ENCODE data around the gene RAB9A. TPM values are rescaled to one million over a fixed set of nuclear protein-coding genes. Genes with fewer than 3 reads are reported as not detected.

Gene RAB9A
- total RNA-seq, 1 donor from 2014 or later = 17.6 TPM

DNA sequence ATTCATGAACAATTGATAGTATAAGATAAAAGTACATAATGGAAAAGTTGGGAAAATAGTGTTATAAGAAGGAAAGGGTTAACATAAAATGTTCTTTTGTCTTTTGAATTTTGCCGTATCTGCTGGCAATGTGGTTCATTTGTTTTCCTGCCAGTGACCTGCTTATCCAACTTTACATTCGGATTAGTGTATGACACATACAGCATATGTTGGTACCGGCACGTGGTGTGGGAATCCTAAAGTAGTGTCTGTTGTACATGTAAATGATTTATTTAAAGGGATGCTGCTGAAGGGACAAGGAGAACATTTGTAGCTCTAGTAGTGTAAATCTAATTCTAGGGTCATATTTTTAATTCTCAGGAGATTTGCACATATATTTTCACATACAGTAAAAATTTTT is 11.5 kb downstream of the RAB9A start:
- peaks cover 14% of the 10 kb centered on the region for H3K9me3 Mint-ChIP-seq (ENCODE audit: low read depth)
- TF ChIP-seq, protein P1, sequence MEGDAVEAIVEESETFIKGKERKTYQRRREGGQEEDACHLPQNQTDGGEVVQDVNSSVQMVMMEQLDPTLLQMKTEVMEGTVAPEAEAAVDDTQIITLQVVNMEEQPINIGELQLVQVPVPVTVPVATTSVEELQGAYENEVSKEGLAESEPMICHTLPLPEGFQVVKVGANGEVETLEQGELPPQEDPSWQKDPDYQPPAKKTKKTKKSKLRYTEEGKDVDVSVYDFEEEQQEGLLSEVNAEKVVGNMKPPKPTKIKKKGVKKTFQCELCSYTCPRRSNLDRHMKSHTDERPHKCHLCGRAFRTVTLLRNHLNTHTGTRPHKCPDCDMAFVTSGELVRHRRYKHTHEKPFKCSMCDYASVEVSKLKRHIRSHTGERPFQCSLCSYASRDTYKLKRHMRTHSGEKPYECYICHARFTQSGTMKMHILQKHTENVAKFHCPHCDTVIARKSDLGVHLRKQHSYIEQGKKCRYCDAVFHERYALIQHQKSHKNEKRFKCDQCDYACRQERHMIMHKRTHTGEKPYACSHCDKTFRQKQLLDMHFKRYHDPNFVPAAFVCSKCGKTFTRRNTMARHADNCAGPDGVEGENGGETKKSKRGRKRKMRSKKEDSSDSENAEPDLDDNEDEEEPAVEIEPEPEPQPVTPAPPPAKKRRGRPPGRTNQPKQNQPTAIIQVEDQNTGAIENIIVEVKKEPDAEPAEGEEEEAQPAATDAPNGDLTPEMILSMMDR (IDR thresholded peaks at IDR 0.05; ENCODE audit: unreplicated experiment) = no peak
- H3K4me1 Mint-ChIP-seq (ENCODE audit: low read depth) = peaks cover 8% of the 10 kb centered on the region
- no peak overlapping the region for H3K4me3 Mint-ChIP-seq (ENCODE audit: low read depth)
- no peak for DNase-seq (ENCODE audit: low spot score, unreplicated experiment)
- H3K27me3 Mint-ChIP-seq = no peaks in the 10 kb centered on the region
- H3K27ac Mint-ChIP-seq = no peak overlapping the region
- peaks cover 4% of the 10 kb centered on the region for H3K36me3 Mint-ChIP-seq (ENCODE audit: insufficient read depth)

GRCh38 chrX:13702111-13702789 is 13.3 kb downstream of the RAB9A start:
- peaks cover 13% of the 10 kb centered on the region for H3K9me3 Mint-ChIP-seq (ENCODE audit: low read depth)
- H3K36me3 Mint-ChIP-seq (ENCODE audit: insufficient read depth) = peaks cover 3% of the 10 kb centered on the region
- H3K27ac Mint-ChIP-seq = no peak overlapping the region
- no peaks in the 10 kb centered on the region for H3K27me3 Mint-ChIP-seq
- H3K4me1 Mint-ChIP-seq (ENCODE audit: low read depth) = peaks cover 8% of the 10 kb centered on the region
- no peak for DNase-seq (ENCODE audit: low spot score, unreplicated experiment)
- no peak overlapping the region for H3K4me3 Mint-ChIP-seq (ENCODE audit: low read depth)
- TF ChIP-seq, protein P1 (IDR thresholded peaks at IDR 0.05; ENCODE audit: unreplicated experiment) = no peak

DNA sequence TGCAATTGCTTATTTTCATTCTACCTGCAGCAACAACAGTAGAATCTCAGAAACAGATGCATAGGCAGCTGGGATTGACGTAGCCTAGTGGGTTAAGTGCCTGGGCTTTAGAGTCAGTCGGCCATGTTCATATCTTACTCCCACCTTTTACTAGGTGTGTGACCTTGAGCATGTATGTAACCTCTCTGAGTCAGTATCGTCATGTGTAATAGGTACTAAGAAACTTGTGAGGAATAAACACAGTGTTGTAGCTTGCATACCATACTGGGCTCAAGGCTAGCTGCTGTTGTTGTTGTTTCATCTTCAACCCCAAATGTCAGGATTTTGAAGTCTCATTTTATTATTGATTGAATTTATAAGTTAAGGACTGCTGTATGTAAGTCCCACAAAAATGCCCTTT is 14.2 kb downstream of the RAB9A start:
- H3K9me3 Mint-ChIP-seq (ENCODE audit: low read depth) = peaks cover 12% of the 10 kb centered on the region
- H3K27me3 Mint-ChIP-seq = no peaks in the 10 kb centered on the region
- no peak overlapping the region for H3K4me3 Mint-ChIP-seq (ENCODE audit: low read depth)
- DNase-seq (ENCODE audit: low spot score, unreplicated experiment) = no peak
- peaks cover 8% of the 10 kb centered on the region for H3K4me1 Mint-ChIP-seq (ENCODE audit: low read depth)
- no peak overlapping the region for H3K27ac Mint-ChIP-seq
- TF ChIP-seq, protein P1 (IDR thresholded peaks at IDR 0.05; ENCODE audit: unreplicated experiment) = no peak
- H3K36me3 Mint-ChIP-seq (ENCODE audit: insufficient read depth) = peaks cover 5% of the 10 kb centered on the region

- Mint-ChIP-seq H3K27ac (no peak overlapping the region), H3K27me3 (no peaks in the 10 kb centered on the region), H3K36me3 (ENCODE audit: insufficient read depth) (peaks cover 5% of the 10 kb centered on the region), H3K9me3 (ENCODE audit: low read depth) (peaks cover 12% of the 10 kb centered on the region), H3K4me3 (ENCODE audit: low read depth) (no peak overlapping the region), H3K4me1 (ENCODE audit: low read depth) (peaks cover 8% of the 10 kb centered on the region)
- DNase-seq (ENCODE audit: low spot score, unreplicated experiment) = no peak
- TF ChIP-seq, protein P1 (IDR thresholded peaks at IDR 0.05; ENCODE audit: unreplicated experiment) = no peak
Observed at GRCh38 chrX:13703589-13703988, 14.7 kb downstream of the RAB9A start.

GRCh38 chrX:13711141-13711540 is 22.2 kb downstream of the RAB9A start:
- Mint-ChIP-seq H3K27ac (peak overlapping the region; percentile 33), H3K9me3 (ENCODE audit: low read depth) (peaks cover 13% of the 10 kb centered on the region), H3K36me3 (ENCODE audit: insufficient read depth) (peaks cover 20% of the 10 kb centered on the region), H3K4me3 (ENCODE audit: low read depth) (no peak overlapping the region), H3K27me3 (no peaks in the 10 kb centered on the region), H3K4me1 (ENCODE audit: low read depth) (no peaks in the 10 kb centered on the region)
- TF ChIP-seq, protein P1 (IDR thresholded peaks at IDR 0.05; ENCODE audit: unreplicated experiment) = no peak
- DNase-seq (ENCODE audit: low spot score, unreplicated experiment) = no peak
